Midbrain (tissue), 1 donor: Measurements from ENCODE around the gene SMARCD3.

Experiments used
- DNase-seq: peaks from one replicate; lab custom pipeline; 2025; lab: John Stamatoyannopoulos, UW

Gene SMARCD3

GRCh38 chr7:151272405-151272804, 23.9 kb upstream of the SMARCD3 start:
- DNase-seq, result no peak

- DNase-seq, result peak; percentile 27
These were observed 23.3 kb upstream of the SMARCD3 start for GRCh38 chr7:151271699-151272355.

GRCh38 chr7:151269511-151269910, 21.0 kb upstream of the SMARCD3 start:
- DNase-seq, result no peak

- DNase-seq, result no peak
These were observed 16.9 kb upstream of the SMARCD3 start for GRCh38 chr7:151265351-151265931.

- no peak for DNase-seq
These were observed 16.1 kb upstream of the SMARCD3 start for GRCh38 chr7:151264615-151265014.

GRCh38 chr7:151261529-151261928, 13.0 kb upstream of the SMARCD3 start:
- DNase-seq, result no peak

- DNase-seq, result no peak
These were observed 12.4 kb upstream of the SMARCD3 start for GRCh38 chr7:151260883-151261282.

GRCh38 chr7:151260471-151260870, 12.0 kb upstream of the SMARCD3 start:
- no peak for DNase-seq

- DNase-seq, result no peak
These were observed 9.5 kb upstream of the SMARCD3 start for GRCh38 chr7:151257990-151258389.

- DNase-seq, result no peak
These were observed 8.0 kb upstream of the SMARCD3 start for GRCh38 chr7:151256410-151257045.

GRCh38 chr7:151255390-151255789, 6.9 kb upstream of the SMARCD3 start:
- no peak for DNase-seq

GRCh38 chr7:151254851-151255250, 6.4 kb upstream of the SMARCD3 start:
- no peak for DNase-seq

- DNase-seq, result no peak
These were observed 5.8 kb upstream of the SMARCD3 start for GRCh38 chr7:151254316-151254715.

- no peak for DNase-seq
These were observed 4.6 kb upstream of the SMARCD3 start for GRCh38 chr7:151252961-151253711.

GRCh38 chr7:151252561-151252835, 4.0 kb upstream of the SMARCD3 start:
- no peak for DNase-seq

- peak; percentile 85 for DNase-seq
These were observed 3.4 kb upstream of the SMARCD3 start for GRCh38 chr7:151251689-151252560.

- no peak for DNase-seq
These were observed 2.8 kb upstream of the SMARCD3 start for GRCh38 chr7:151251328-151251688.

- DNase-seq, result no peak
These were observed 2.0 kb upstream of the SMARCD3 start for GRCh38 chr7:151250181-151251132.

GRCh38 chr7:151249732-151250072, 1.2 kb upstream of the SMARCD3 start:
- peak; percentile 26 for DNase-seq

- DNase-seq, result peak; percentile 68
These were observed 689 bp upstream of the SMARCD3 start for GRCh38 chr7:151249034-151249731.
